ENCODE data around the gene FCER1G. TPM values are rescaled to one million over a fixed set of nuclear protein-coding genes. Genes with fewer than 3 reads are reported as not detected.

The FCER1G gene
- total RNA-seq, 1 donor from 2014 or later = 16.2 TPM

DNA sequence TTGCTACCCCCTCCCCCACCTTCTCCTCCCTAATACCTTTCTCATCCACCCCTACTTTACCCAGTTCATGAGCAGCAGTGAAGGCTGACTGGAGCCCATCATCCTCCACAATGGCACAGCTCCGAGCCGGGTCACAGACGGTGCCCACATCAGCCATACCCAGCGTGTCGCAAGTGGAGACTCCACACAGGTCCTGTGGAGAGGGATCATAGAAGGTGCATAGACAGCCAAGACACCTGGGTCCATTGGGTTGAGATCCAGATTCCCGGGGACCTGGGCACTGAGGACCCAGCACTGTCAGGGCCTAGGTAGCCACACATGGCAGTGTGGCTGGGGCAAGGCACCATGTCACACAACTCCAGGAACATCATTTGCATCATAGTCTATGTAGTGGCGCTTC lies 19.0 kb upstream of the FCER1G start:
- H3K27ac ChIP-seq (ENCODE audit: low read depth, low read length) = peak overlapping the region; percentile 99
- H3K27me3 ChIP-seq (ENCODE audit: control insufficient read depth in 3 of 3, insufficient read depth in 3 of 3, low read length in 3 of 3) = no peaks in the 10 kb centered on the region
- H3K4me3 ChIP-seq (ENCODE audit: low read length in 3 of 3) = peak overlapping the region in 1 of 3 donors; percentile 35
- H3K36me3 ChIP-seq (ENCODE audit: control insufficient read depth in 3 of 3, insufficient read depth in 3 of 3, low read length in 3 of 3) = peaks cover 0 to 8% (median 3%) of the 10 kb centered on the region in 3 donors
- peak overlapping the region in 1 of 3 donors; percentile 73 for H3K9ac ChIP-seq (ENCODE audit: low read depth in 1 of 3, low read length in 3 of 3)
- H3K4me1 ChIP-seq (ENCODE audit: control insufficient read depth in 3 of 3, insufficient read depth in 3 of 3, low read length in 3 of 3) = peaks cover 62 to 83% (median 76%) of the 10 kb centered on the region in 3 donors
- no peaks in the 10 kb centered on the region for H3K9me3 ChIP-seq (ENCODE audit: control insufficient read depth in 3 of 3, low read length in 3 of 3)

DNA sequence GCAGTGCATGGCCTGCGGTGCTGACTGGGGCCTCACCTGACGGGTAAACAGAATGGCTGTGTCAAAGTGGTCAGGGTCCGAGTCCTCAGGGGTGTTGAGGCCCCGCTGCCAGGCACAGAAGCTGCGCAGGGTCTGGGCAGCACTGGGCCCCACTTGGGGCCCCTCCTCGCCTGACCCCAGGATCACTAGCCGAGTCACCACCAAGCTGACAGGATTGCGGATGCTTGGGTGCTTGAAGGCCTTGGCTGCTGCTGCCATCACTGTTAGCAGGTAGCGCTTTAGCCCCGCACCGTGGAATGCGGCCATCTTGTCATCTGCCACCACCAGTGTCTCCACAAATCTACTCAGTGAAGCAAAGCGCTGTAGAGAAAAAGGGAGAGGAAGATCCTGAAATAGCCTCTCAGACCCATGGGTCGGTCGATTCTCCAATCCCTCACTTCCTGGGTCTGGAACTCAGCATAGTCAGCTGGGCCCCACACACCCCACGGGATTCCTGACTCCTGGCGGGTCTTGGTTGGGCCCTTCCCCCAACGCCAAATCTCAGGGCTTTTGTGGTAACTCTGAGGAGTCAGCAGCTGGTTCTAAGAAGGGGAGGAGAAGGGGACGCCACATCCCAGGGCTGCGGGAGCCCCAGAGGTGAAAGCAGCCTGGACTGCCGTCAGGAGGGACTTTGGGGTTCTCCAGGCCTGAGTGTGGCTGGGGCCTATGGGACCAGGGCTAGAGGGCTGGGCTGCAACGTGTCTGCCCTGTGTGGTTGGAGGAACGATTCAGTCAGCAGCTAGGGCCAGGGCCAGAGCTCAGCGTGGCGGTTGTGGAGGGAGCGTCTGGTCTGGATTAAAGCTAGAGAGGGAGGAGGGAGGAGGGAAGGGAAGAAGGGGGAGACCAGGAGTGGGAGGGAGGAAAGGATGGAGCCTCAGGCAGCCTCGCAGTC lies 18.3 kb upstream of the FCER1G start:
- Histone ChIP-seq H3K4me3 (ENCODE audit: low read length in 3 of 3) (peak overlapping the region; percentile 65 to 73 (median 72)), H3K4me1 (ENCODE audit: control insufficient read depth in 3 of 3, insufficient read depth in 3 of 3, low read length in 3 of 3) (peaks cover 69 to 90% (median 83%) of the 10 kb centered on the region in 3 donors), H3K9me3 (ENCODE audit: control insufficient read depth in 3 of 3, low read length in 3 of 3) (no peaks in the 10 kb centered on the region), H3K27ac (ENCODE audit: low read depth, low read length) (peak overlapping the region; percentile 99), H3K9ac (ENCODE audit: low read depth in 1 of 3, low read length in 3 of 3) (peak overlapping the region; percentile 3 to 90 (median 81)), H3K36me3 (ENCODE audit: control insufficient read depth in 3 of 3, insufficient read depth in 3 of 3, low read length in 3 of 3) (peaks cover 0 to 3% (median 1%) of the 10 kb centered on the region in 3 donors), H3K27me3 (ENCODE audit: control insufficient read depth in 3 of 3, insufficient read depth in 3 of 3, low read length in 3 of 3) (no peaks in the 10 kb centered on the region)

DNA sequence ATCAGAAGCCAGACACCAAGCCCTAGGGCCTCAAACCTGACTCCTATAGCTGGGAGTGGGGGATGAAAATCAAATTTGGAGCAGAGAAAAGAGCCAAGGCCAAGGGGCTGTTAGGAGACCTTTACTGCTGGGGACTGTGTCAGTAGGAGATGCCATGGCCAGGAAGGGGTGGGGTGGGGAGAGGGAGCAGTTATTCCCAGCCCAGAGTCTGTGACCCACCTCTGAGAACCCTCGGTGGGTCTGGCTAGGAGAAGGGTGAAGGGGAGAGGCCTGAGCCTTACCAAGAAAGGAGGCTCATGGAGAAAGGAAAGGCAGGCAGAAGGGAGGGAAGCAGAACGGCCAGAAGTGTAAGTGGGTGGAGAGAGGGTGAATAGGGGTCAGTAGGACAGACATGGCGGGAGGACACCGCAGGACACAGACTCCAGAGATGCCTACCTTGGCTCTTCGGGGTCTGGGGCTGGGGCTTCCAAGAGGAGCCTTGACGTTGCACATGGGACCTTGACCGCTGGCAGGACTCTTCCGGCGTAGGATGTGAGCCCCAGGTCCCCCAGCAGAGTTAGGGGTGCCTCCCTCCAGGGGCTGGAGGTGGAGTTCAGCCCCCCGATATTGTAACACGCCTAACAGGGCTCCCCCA lies 17.4 kb upstream of the FCER1G start:
- Histone ChIP-seq H3K9me3 (ENCODE audit: control insufficient read depth in 3 of 3, low read length in 3 of 3) (no peaks in the 10 kb centered on the region), H3K36me3 (ENCODE audit: control insufficient read depth in 3 of 3, insufficient read depth in 3 of 3, low read length in 3 of 3) (peaks cover 0 to 3% (median 0%) of the 10 kb centered on the region in 3 donors), H3K4me1 (ENCODE audit: control insufficient read depth in 3 of 3, insufficient read depth in 3 of 3, low read length in 3 of 3) (peaks cover 72 to 95% (median 82%) of the 10 kb centered on the region in 3 donors), H3K9ac (ENCODE audit: low read depth in 1 of 3, low read length in 3 of 3) (peak overlapping the region; percentile 72 to 90 (median 81)), H3K27me3 (ENCODE audit: control insufficient read depth in 3 of 3, insufficient read depth in 3 of 3, low read length in 3 of 3) (no peaks in the 10 kb centered on the region), H3K27ac (ENCODE audit: low read depth, low read length) (peak overlapping the region; percentile 99), H3K4me3 (ENCODE audit: low read length in 3 of 3) (peak overlapping the region; percentile 65 to 73 (median 72))

DNA sequence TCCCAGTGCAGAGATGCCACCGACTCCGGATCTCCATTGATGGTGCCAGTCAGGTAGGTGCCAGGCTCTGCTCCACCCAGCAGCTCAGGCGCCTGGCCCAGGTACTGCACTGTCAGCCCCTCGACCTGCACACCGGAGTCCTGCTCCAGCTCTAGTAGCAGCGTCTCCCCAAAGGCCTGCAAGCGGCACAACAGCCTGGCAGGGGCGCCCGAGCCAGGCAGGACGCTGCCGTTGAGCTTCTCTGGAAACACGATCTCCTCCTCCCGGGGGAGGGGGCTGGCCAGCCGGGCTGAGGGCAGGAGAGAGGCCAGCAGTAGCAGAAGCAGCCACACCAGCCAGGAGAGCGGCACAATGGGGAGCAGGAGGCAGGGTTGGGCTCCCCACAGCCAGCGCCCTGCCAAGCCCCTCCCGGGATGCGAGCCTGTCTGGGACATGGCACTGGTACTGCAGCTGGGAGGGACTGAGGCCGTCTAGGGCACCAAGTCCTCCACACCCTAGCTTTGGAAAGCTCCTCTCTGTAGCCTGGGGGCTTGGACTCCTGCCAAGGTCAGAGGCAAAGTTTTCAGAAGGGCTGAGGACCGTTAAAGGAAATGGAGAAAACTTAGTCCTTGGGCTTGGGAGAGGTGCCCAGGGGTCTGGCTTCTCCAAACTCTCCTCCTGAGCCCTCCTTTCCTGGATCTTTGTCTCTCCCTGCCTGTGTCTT lies 16.8 kb upstream of the FCER1G start:
- peak overlapping the region; percentile 65 to 73 (median 72) for H3K4me3 ChIP-seq (ENCODE audit: low read length in 3 of 3)
- H3K27me3 ChIP-seq (ENCODE audit: control insufficient read depth in 3 of 3, insufficient read depth in 3 of 3, low read length in 3 of 3) = no peaks in the 10 kb centered on the region
- peaks cover 72 to 95% (median 83%) of the 10 kb centered on the region in 3 donors for H3K4me1 ChIP-seq (ENCODE audit: control insufficient read depth in 3 of 3, insufficient read depth in 3 of 3, low read length in 3 of 3)
- peaks cover 0 to 3% (median under 1%) of the 10 kb centered on the region in 3 donors for H3K36me3 ChIP-seq (ENCODE audit: control insufficient read depth in 3 of 3, insufficient read depth in 3 of 3, low read length in 3 of 3)
- peak overlapping the region; percentile 99 for H3K27ac ChIP-seq (ENCODE audit: low read depth, low read length)
- peak overlapping the region; percentile 72 to 90 (median 81) for H3K9ac ChIP-seq (ENCODE audit: low read depth in 1 of 3, low read length in 3 of 3)
- no peaks in the 10 kb centered on the region for H3K9me3 ChIP-seq (ENCODE audit: control insufficient read depth in 3 of 3, low read length in 3 of 3)

DNA sequence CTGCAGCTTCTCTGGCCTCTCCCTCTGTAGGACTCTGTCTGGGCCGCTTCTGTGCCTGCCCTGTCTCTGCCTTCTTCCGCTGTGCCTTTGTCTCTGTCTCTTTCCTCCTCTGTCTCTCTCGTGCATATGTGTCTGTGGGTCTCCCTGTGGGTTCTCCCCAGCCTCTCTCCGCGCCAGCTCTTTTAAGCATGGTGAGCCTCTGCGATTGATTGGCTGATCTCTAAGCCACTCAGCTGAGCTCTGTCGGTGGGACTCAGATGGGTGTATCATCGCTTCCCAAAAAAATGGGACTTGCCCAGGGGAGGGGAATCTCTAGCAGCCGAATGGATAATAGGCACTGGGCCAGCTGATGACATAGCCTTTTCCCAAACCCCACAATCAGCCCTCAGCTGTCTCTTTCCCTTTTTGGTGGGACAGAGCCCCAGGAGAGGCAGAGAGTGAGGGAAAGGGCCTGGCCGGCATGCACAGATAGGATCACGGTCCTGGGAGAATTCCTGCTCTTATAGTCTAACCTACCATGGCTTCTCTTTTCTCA lies 16.1 kb upstream of the FCER1G start, which contains the start of gene ADAMTS4:
TSS of gene ADAMTS4 (minus strand) at position 158 of the 535 bp plus-strand sequence. CDS start 427 bp downstream, outside the sequence.
- Histone ChIP-seq H3K9ac (ENCODE audit: low read depth in 1 of 3, low read length in 3 of 3) (peak within 1 kb of the TSS; percentile 72 to 90 (median 81)), H3K27me3 (ENCODE audit: control insufficient read depth in 3 of 3, insufficient read depth in 3 of 3, low read length in 3 of 3) (no peaks in the 10 kb centered on the region), H3K4me1 (ENCODE audit: control insufficient read depth in 3 of 3, insufficient read depth in 3 of 3, low read length in 3 of 3) (peaks cover 72 to 95% (median 82%) of the 10 kb centered on the region in 3 donors), H3K36me3 (ENCODE audit: control insufficient read depth in 3 of 3, insufficient read depth in 3 of 3, low read length in 3 of 3) (peaks cover 0 to 8% (median 2%) of the 10 kb centered on the region in 3 donors), H3K9me3 (ENCODE audit: control insufficient read depth in 3 of 3, low read length in 3 of 3) (no peaks in the 10 kb centered on the region), H3K4me3 (ENCODE audit: low read length in 3 of 3) (peak within 1 kb of the TSS; percentile 65 to 73 (median 72)), H3K27ac (ENCODE audit: low read depth, low read length) (peak within 1 kb of the TSS; percentile 99)

DNA sequence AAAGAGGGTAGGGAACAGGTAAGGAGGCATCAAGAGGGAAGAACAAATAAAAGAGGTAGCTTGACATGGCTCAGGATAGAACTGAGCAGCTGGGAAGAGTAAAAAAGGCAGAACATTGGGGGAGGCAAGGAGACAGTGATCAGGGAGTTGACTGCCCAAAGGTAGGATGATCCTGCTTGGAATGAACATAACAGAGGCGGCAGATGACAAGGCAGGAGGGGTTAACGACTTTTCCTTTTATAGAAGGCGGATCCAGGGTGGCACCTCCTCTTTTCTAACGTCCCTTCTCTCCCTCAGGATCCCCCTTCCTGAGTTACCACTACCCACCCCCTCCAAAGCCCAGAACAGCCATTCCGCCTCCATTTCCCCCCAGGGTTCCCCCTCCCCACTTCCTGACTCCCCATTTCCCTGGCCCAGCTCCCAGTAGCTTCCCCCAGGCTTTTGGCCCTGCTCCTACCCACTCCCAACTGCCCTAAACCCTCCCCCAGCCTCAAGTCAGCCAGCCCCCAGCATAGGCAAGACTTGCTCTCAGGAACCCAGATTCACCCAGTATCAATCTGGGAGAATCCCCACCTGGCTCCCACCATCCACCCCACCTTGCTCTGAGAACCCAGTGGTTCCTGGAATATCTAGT lies 15.5 kb upstream of the FCER1G start:
- Histone ChIP-seq H3K9me3 (ENCODE audit: control insufficient read depth in 3 of 3, low read length in 3 of 3) (no peaks in the 10 kb centered on the region), H3K9ac (ENCODE audit: low read depth in 1 of 3, low read length in 3 of 3) (peak overlapping the region in 2 of 3 donors; percentile 14 to 90), H3K36me3 (ENCODE audit: control insufficient read depth in 3 of 3, insufficient read depth in 3 of 3, low read length in 3 of 3) (peaks cover 3 to 14% (median 9%) of the 10 kb centered on the region in 3 donors), H3K27me3 (ENCODE audit: control insufficient read depth in 3 of 3, insufficient read depth in 3 of 3, low read length in 3 of 3) (no peaks in the 10 kb centered on the region), H3K27ac (ENCODE audit: low read depth, low read length) (peak overlapping the region; percentile 99), H3K4me3 (ENCODE audit: low read length in 3 of 3) (peak overlapping the region in 1 of 3 donors; percentile 4), H3K4me1 (ENCODE audit: control insufficient read depth in 3 of 3, insufficient read depth in 3 of 3, low read length in 3 of 3) (peaks cover 71 to 92% (median 84%) of the 10 kb centered on the region in 3 donors)

DNA sequence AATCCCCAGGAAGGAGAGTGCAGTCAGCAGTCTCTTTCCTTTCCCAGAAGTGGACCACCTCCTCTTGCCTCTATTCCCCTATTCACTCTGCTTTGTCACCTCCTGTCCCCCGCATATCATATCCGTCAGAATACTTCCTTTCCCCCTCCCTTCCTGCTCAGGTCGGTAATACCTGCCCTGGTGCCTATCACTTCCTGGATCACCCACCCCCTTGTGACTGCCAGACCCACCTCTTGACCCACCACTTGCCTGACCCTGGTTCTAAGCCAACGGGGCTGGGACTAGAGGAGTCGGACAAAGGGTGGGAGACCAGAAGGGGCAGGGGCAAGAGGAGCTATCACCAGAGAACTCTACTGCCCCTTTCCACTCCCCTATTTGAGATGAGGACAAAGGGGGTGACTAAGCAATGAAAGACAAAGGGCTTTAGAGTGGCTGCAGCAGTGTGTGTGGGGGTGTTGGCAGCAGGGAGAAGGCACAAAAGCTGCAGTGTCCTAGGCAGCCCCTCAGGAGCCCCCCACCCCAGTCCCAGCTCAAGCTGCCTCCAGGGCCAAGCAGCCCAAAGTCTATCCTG lies 14.6 kb upstream of the FCER1G start:
- Histone ChIP-seq H3K36me3 (ENCODE audit: control insufficient read depth in 3 of 3, insufficient read depth in 3 of 3, low read length in 3 of 3) (peaks cover 3 to 19% (median 13%) of the 10 kb centered on the region in 3 donors), H3K9ac (ENCODE audit: low read depth in 1 of 3, low read length in 3 of 3) (peak overlapping the region; percentile 90 to 99 (median 99)), H3K4me3 (ENCODE audit: low read length in 3 of 3) (peak overlapping the region; percentile 97 to 100 (median 99)), H3K27me3 (ENCODE audit: control insufficient read depth in 3 of 3, insufficient read depth in 3 of 3, low read length in 3 of 3) (no peaks in the 10 kb centered on the region), H3K27ac (ENCODE audit: low read depth, low read length) (peak overlapping the region; percentile 99), H3K9me3 (ENCODE audit: control insufficient read depth in 3 of 3, low read length in 3 of 3) (no peaks in the 10 kb centered on the region), H3K4me1 (ENCODE audit: control insufficient read depth in 3 of 3, insufficient read depth in 3 of 3, low read length in 3 of 3) (peaks cover 76 to 89% (median 77%) of the 10 kb centered on the region in 3 donors)

DNA sequence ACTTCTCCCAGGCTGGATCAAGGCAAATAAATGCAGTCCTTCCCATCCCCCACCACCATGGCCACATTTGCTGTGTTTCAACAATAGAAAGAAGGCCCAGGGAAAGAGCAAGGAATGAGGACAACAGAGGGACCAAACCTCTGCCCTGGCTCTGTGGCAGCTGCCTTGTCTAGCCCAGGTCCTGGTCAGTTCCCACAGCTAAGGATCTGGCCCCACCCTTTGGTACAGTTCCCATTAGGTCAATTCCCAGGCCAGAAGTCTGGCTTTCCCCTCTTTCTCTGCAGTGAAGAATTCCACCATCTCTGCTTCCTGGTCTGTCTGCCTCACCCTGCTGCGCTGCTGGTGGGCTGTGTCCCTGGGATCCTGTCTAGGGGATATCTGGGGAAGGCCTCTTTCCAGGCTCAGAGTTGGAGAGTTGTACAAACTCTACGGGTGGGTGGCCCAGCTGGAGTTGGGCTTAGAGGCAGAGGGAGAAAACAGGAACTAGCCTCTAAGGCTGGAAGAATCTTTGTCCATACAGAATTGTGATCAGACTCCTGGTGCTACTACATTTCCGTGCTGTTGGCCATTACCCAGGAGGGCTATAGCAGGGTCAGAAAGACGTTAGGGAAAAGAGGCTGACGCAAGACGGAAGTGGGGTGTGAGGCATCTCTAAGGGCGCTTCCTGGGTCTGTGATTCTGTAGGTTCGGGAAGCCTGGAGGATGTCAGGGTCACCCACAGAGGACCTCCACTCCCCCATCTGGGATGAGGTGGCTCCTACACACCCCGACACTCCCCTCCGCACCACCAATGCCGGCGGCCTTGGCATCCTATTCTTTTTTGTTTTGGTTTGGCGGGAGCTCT lies 13.9 kb upstream of the FCER1G start:
- Histone ChIP-seq H3K9me3 (ENCODE audit: control insufficient read depth in 3 of 3, low read length in 3 of 3) (no peaks in the 10 kb centered on the region), H3K4me3 (ENCODE audit: low read length in 3 of 3) (peak overlapping the region; percentile 97 to 100 (median 99)), H3K9ac (ENCODE audit: low read depth in 1 of 3, low read length in 3 of 3) (peak overlapping the region; percentile 90 to 99 (median 99)), H3K4me1 (ENCODE audit: control insufficient read depth in 3 of 3, insufficient read depth in 3 of 3, low read length in 3 of 3) (peaks cover 70 to 85% (median 76%) of the 10 kb centered on the region in 3 donors), H3K36me3 (ENCODE audit: control insufficient read depth in 3 of 3, insufficient read depth in 3 of 3, low read length in 3 of 3) (peaks cover 5 to 26% (median 14%) of the 10 kb centered on the region in 3 donors), H3K27ac (ENCODE audit: low read depth, low read length) (peak overlapping the region; percentile 99), H3K27me3 (ENCODE audit: control insufficient read depth in 3 of 3, insufficient read depth in 3 of 3, low read length in 3 of 3) (no peaks in the 10 kb centered on the region)
